Forelimb muscle (tissue), 1 donor: Measurements from ENCODE around the gene ZNF525. TPM values are rescaled to one million over a fixed set of nuclear protein-coding genes. Genes with fewer than 3 reads are reported as not detected.
"Not testable (repeated sequence)": the region's sequence is repeated elsewhere in the genome, so short reads cannot be mapped to it uniquely, and the experiment has no call there.

Source experiments
- DNase-seq: peaks from one replicate; pipeline ENCODE4 v3.0.0-alpha.2; 2013; ENCODE audit warnings: low read depth
- polyA plus RNA-seq: library from polyadenylated mRNA; unstranded; fragments of 120-200 nt; gene quantifications from one replicate; pipeline ENCODE4 v1.2.1, GENCODE V29; 2013; ENCODE audit not compliant: insufficient read length

Gene ZNF525
- polyA plus RNA-seq, 1 donor, result 5.8 TPM

DNA sequence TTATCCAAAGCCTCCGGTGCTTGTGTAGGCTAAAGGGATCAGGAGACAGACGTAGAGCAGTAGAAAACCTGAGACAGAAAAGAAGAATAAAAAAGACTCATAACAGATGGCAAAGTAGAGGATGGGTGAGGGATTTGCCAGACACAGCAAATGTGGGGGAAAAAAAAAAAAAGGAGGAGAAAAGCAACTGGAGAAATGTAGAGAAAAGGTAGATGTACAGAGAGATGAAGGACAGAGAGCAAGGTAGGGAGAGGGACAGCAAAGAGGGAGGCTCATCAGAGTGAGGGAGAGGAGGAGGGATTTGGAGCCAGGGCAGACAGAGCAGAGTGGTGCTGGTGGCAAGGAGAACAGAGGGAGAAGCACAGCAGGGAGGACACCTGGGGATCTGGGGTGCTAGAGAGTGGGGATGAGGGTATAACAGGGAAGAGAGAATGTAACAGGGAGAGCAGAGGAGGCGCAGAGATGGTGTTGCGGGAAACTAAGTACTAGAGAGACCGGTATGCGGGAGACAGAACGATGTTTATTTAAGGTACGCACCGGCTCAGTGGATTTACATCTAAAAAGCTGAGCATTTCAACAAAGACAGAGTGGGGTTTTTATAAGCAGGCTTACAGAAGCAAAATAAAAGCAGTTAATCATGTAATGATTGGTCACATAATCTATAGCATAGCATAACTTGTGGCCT, 30.5 kb downstream of the ZNF525 start:
- not testable (repeated sequence) for DNase-seq

DNA sequence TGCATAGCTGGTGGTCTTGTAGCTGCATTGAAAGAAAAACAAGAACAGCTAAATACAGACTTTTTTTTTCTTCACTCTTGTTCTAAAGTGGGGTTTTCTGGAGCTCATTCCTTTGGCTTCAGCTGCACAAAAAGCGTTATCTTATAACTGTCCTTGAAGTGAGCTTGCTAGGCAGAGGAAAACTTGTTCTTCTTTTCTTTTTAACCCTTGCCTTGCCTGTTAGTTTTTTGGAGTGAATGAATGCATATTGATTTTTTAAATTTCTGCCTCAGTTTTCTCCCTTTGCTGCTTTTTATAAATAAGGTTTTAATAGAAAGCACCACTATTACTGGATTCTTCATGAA, 31.0 kb downstream of the ZNF525 start:
- no peak for DNase-seq

DNA sequence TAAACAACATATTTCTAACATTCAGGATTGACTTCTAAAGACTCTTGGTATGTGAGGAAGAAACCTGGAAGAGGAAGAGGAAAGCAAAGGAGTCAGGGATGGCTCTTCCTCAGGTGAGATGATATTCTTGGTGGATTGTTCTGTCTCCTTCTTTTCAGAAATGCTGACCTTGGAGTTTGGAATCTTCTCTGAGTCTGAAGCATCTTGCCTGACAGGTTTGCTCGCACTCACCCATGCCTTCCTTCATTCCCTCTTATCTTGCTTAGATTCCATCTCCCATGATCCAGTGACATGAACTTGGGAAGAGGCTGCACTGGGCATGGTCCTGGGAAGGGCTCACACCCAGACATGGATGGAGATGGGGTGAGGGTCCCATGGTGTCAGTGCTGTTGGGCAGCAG, 32.4 kb downstream of the ZNF525 start:
- not testable (repeated sequence) for DNase-seq

DNA sequence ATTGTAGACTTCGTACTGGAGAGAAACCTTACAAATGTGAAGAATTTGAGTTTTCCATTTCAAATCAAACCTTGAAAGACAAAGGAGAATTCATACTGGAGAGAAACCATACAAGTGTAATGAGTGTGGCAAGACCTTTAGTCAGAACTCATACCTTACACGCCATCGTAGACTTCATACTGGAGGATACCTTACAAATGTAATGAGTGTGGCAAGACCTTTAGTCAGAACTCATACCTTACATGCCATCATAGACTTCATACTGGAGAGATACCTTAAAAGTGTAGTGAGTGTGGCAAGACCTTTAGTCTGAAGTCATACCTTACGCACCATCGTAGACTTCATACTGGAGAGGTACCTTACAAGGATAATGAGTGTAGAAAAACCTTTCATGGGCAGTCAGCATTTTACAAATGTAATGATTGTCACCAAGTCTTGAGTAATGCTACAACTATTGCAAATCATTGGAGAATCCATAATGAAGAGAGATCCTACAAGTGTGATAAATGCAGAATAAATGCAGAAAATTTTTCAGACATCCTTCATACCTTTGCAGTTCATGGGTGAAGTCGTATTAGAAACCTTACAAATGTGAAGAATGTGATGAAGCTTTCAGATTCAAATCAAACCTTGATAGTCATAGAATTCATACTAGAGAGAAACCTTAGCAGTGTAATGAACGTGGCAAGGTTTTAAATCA, 44.1 kb downstream of the ZNF525 start:
- no peak for DNase-seq

DNA sequence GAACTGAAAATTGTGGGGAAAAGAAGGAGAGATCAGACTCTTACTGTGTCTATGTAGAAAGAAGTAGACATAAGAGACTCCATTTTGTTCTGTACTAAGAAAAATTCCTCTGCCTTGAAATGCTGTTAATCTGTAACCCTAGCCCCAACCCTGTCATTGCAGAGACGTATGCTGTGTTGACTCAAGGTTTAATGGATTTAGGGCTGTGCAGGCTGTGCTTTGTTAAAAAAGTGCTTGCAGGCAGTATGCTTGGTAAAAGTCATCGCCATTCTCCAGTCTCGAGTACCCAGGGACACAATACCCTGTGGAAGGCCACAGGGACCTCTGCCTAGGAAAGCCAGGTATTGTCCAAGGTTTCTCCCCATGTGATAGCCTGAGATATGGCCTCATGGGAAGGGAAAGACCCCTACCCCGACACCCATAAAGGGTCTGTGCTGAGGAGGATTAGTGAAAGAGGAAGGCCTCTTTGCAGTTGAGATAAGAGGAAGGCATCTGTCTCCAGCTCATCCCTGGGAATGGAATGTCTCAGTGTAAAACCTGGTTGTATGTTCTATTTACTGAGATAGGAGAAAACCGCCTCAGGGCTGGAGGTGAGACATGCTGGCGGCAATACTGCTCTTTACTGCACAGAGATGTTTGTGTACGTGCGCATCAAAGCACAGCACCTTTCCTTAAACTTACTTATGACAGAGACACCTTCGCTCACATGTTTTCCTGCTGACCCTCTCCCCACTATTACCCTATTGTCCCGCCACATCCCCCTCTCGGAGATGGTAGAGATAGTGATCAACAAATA, 55.2 kb downstream of the ZNF525 start:
- not testable (repeated sequence) for DNase-seq

DNA sequence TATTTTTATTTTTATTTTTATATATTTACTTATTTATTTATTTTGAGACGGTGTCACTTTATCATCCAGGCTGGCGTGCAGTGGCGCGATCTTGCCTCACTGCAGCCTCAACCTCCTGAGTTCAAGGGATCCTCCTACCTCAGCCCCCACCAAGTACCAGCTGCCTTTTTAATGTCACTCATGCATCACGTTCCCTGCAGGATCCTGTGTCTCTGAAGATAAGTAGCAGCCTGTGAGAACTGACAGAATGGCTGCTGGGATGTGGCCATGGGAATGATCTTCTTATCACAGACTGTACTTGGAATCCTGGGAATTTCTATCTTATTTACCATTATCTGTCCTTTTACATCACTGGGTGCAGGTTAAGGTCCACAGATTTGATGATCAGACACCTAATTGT, 57.0 kb downstream of the ZNF525 start:
- DNase-seq, result no peak

DNA sequence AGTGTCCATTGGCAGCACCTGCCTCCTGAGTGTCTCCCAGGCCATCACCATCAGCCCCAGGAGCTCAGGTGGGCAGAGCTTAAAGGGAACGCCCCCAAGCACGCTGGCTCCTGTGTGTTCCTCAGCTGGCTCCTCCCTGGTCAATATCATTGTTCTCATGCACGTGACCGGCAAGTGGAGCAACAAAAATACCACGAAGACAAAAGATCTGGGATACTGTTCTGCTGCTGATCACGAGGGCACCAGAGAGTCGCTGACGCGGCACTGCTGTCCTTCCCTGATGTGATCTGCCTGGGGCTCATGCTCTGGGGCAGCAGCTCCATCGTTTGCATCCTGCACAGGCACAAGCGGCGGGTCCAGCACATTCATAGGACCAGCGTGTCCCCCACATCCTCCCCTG, 57.6 kb downstream of the ZNF525 start:
- DNase-seq, result not testable (repeated sequence)

DNA sequence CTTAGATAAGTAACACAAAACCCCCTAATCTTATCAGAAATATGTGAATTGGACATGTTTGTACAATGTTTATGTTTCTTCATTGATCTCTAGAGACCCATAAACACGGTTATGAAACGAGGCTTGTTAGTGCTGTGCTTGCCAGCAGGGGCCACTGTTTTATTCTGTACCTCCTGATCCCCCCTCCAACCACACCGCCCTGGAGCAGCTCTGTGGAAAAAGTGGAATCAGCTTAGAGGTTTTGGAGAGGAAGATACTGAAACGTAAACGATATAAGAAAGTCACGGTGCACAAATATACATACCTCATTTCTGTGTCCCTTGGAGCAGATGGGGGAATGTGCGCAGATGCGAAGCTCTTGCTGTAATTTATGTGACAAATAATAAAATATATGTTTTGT, 58.2 kb downstream of the ZNF525 start:
- DNase-seq, result not testable (repeated sequence)

DNA sequence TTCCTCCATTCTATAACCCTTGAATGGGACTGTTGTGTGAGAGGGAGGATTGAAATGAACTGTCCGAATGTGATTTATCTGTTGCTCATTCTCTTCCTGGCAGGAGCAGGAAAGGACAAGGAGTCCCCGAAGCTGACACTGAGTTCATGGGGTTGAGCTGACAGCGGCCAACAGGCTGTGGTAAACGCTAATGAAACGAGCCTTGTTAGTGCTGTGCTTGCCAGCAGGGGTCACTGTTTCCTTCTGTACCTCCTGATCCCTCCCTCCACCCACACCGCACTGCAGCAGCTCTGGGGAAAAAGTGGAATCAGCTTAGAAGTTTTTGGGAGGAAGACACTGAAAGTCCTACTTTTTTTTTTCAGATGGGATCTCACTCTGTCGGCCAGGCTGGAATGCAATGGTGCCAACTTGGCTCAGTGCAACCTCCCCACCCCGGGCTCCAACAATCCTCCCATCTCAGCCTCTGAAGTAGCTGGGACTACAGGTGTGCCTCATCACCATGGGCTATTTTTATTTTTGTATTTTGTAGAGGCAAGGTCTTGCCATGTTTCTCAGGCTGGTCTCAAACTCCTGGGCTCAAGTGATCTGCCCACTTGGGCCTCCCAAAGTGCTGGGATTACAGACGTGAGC, 59.6 kb downstream of the ZNF525 start:
- peak; percentile 54 for DNase-seq

DNA sequence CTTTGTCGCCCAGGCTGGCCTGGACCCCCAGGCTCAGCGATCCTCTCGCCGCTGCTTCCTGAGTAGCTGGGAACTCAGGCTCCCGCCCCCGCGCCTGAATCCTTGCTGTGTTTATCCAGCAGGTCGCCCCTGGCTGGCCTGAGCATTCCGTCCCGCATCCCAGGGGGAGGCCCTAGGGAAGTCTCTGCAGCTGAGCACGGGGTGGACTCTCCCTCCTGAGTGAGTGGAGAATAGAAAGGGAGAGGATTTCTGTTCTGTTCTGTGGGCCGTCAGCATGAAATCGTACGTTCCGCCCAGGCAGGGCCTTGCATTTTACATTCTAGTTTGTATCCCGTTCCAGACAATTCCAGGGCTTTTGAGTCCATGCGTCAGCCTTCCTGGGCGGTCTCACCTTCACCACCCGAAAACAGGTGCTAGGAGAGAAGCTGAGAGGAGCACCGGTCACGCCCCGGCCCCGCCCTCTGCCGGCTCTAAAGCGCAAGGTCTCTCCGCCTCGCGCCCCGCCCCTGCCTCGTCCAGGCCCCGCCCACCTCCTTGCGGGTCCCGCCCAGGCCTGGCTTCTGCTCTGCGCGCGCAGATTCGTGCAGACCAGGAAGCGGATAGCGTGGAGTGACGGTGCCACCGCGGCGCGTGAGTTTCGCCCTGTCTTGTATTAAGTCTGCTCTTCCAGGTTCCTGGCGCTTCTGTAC, 66.0 kb downstream of the ZNF525 start, which contains the start of gene ZNF761:
TSS of gene ZNF761 (plus strand) at position 586 of the 689 bp plus-strand sequence. CDS start 15,285 bp downstream, outside the sequence.
- peak; percentile 47 for DNase-seq

DNA sequence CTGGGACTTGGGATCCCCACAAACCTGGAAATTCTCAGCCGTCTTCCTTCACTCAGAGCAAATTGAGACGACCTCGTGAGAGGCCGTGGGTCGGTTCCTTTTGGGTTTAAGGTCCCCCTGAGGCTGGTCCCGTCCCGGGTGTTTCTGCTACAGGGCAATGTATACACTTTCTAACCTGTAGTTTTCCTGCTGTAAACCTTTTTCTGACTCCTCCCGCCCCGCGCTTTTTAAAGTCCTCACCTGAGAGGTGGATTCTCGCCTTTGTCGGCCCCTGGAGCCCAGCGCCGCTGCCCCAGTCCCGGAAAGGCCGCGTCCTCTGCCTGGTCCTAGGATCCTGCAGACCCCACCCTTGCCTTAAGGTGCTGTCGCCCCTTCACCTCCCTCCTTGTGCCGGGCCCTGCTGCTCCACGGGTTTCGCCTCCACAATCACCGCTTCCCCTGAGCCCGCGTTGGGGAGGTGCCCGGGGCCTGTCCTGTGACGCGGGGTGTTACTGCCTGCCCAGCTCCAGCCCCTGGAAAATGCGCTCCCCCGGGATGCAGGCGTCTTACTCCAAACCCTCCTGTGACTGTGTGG, 66.7 kb downstream of the ZNF525 start:
- no peak for DNase-seq

Other genes starting within 250 kb of the ZNF525 start
- 10.4 TPM for gene ZNF415, start 232.8 kb upstream of the ZNF525 start, polyA plus RNA-seq
- 6.9 TPM for gene ZNF347, start 206.7 kb upstream of the ZNF525 start, polyA plus RNA-seq
- gene ZNF665, start 172.3 kb upstream of the ZNF525 start, polyA plus RNA-seq, result 3.9 TPM
- gene ZNF677, start 110.8 kb upstream of the ZNF525 start, polyA plus RNA-seq, result 26.4 TPM
- not detected for gene VN1R2, start 107.4 kb upstream of the ZNF525 start, polyA plus RNA-seq
- not detected for gene VN1R4, start 98.0 kb upstream of the ZNF525 start, polyA plus RNA-seq
- gene ZNF845, start 32.0 kb upstream of the ZNF525 start, polyA plus RNA-seq, result 5.1 TPM
- gene ZNF765, start 29.4 kb downstream of the ZNF525 start, polyA plus RNA-seq, result 10.4 TPM
- gene ZNF761, start 66.3 kb downstream of the ZNF525 start, polyA plus RNA-seq, result 9.5 TPM
- 3.0 TPM for gene ZNF813, start 102.0 kb downstream of the ZNF525 start, polyA plus RNA-seq
- gene ZNF331, start 172.4 kb downstream of the ZNF525 start, polyA plus RNA-seq, result 13.1 TPM